Mononuclear cell (primary cell): ENCODE measurements around the gene ZBED4. TPM values are rescaled to one million over a fixed set of nuclear protein-coding genes. Genes with fewer than 3 reads are reported as not detected.
A peak's percentile ranks its signal among the peaks of the same experiment; 100 is the strongest.

Experiments
- H3K27me3 ChIP-seq: 2 replicates; pipeline ENCODE4 v1.6.0; 2011; ENCODE audit warnings: low read length, control low read depth; ENCODE audit not compliant: insufficient read depth
- H3K4me1 ChIP-seq: 2 replicates; pipeline ENCODE4 v1.5.1; 2011; ENCODE audit warnings: mild to moderate bottlenecking, low read length, control low read depth; ENCODE audit not compliant: insufficient read depth
- H3K4me3 ChIP-seq: 2 replicates; pipeline ENCODE4 v1.5.1; 2011; ENCODE audit warnings: mild to moderate bottlenecking, low read length, moderate library complexity
- H3K9me3 ChIP-seq: 2 replicates; pipeline ENCODE4 v1.5.1; 2011; ENCODE audit warnings: low read depth, mild to moderate bottlenecking, control low read depth, low read length
- total RNA-seq: library from RNA; depleted of rRNA; stranded (reverse); fragments of >200 nt; gene quantifications from one replicate; pipeline ENCODE4 v1.2.3, GENCODE V29; 2012

The ZBED4 gene
- total RNA-seq, 1 donor = 20.8 TPM

- no peaks in the 10 kb centered on the region for H3K9me3 ChIP-seq
- peaks cover 36% of the 10 kb centered on the region for H3K4me1 ChIP-seq
- H3K4me3 ChIP-seq = no peak overlapping the region
- H3K27me3 ChIP-seq = no peaks in the 10 kb centered on the region
These were observed 68.0 kb downstream of the ZBED4 start for GRCh38 chr22:49921508-49922278.

DNA sequence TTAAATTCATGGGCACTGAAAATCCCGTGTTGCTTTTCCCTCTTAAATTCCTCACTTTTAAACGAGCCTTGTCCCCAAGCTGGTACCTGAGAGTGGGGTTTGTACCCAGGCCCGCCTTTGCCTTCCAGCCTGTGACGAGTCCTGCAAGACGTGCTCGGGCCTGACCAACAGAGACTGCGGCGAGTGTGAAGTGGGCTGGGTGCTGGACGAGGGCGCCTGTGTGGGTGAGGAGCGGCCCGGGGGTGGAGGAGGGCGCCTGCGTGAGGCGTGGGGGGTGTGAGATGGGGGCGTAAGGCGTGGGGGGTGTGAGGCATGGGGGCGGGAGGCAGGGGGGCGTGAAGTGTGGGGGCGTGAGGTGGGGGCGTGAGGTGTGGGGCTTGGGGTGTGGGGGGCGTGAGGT lies 68.8 kb downstream of the ZBED4 start:
- Histone ChIP-seq H3K4me3 (no peak overlapping the region), H3K27me3 (no peaks in the 10 kb centered on the region), H3K4me1 (peaks cover 30% of the 10 kb centered on the region), H3K9me3 (no peaks in the 10 kb centered on the region)

GRCh38 chr22:49922926-49923325 lies 69.3 kb downstream of the ZBED4 start:
- H3K4me1 ChIP-seq = peaks cover 26% of the 10 kb centered on the region
- no peaks in the 10 kb centered on the region for H3K9me3 ChIP-seq
- H3K4me3 ChIP-seq = no peak overlapping the region
- H3K27me3 ChIP-seq = no peaks in the 10 kb centered on the region

- Histone ChIP-seq H3K9me3 (no peaks in the 10 kb centered on the region), H3K27me3 (no peaks in the 10 kb centered on the region), H3K4me1 (peaks cover 25% of the 10 kb centered on the region), H3K4me3 (no peak overlapping the region)
These were observed 69.8 kb downstream of the ZBED4 start for GRCh38 chr22:49923445-49923844.

GRCh38 chr22:49924113-49924833 lies 70.6 kb downstream of the ZBED4 start:
- H3K4me1 ChIP-seq = peaks cover 20% of the 10 kb centered on the region
- no peaks in the 10 kb centered on the region for H3K9me3 ChIP-seq
- no peak overlapping the region for H3K4me3 ChIP-seq
- no peaks in the 10 kb centered on the region for H3K27me3 ChIP-seq

DNA sequence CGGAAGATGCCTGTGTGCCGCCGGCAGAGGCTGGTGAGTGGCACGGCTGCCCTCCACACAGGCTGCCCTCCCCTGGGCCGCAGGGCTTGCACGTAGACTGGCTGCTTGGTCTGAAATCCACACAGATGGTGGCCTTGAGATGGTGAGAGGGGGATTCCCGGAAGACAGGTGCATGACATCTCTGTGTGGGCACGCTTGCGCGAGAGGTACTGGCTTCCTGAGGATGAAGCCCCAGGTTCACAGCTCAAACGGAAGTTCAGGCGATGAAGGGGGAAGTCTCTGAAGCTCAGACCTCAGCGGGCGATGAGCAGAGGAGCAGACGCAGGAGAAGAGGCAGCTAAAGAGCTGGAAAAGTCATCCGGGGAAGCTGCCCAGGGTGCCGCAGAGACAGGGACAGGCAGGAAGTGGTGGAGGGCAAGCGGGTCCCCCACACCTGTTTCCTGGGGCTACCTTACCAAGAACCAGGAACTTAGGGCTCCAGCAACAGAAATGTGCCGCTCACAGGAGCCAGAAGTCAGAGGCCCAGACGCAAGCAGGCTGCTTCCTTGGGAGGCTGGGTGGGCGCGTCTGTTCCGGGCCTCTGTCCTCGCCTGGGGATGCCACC lies 72.0 kb downstream of the ZBED4 start:
- peak overlapping the region; percentile 16 for H3K4me3 ChIP-seq
- no peaks in the 10 kb centered on the region for H3K27me3 ChIP-seq
- H3K9me3 ChIP-seq = no peaks in the 10 kb centered on the region
- peaks cover 26% of the 10 kb centered on the region for H3K4me1 ChIP-seq

DNA sequence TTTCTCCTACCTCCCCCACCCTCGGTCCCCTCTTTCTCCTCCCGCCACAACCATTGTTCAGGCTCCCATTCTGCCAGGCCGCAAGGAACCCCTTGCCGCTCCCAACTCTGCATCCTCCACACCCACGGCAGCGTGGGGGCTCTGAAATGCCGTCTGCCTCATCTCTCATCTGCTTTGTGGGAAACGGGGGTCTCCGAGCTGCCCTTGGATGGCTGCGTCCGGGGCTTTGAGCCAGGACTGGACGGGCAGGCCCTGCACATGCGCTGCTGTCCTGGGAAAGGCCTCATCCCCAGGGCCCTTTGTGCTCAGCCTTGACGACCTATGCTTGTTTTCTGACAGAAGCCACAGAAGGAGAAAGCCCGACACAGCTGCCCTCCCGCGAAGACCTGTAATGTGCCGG lies 73.3 kb downstream of the ZBED4 start:
- no peaks in the 10 kb centered on the region for H3K9me3 ChIP-seq
- no peaks in the 10 kb centered on the region for H3K27me3 ChIP-seq
- peaks cover 39% of the 10 kb centered on the region for H3K4me1 ChIP-seq
- H3K4me3 ChIP-seq = no peak overlapping the region

DNA sequence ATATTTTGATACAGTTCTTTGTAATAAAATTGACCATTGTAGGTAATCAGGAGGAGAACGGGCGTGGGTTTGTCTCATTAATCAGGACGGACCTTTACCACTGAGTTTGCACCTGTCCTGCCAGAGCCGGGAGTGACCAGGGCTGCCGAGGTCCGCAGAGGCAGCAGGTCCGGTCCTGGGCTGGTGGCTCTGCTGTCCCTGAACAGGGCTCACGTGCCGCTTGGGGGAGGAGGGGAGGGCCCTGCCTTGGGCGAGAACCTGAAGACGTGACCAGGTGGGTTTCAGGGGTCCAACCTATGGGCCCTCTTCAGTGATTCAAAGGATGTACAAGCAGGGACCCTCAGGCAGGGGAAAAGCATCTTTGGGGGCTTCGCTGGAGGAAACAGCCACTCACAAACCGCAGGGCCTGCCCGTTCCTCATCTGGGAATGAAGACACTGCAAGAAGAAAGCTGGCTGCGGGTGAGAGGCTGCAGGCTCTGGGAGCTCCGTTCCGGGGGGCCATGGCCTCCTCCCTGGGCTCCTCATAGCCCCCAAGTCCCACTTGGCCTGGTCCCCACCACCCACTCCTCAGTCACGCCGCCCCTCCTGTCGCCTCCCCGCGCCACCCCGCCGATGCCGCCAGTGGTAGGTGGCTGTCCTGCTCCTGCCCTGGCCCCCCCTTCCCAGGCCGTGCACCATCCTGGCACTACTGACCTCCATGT lies 74.0 kb downstream of the ZBED4 start:
- H3K9me3 ChIP-seq = no peaks in the 10 kb centered on the region
- peaks cover 41% of the 10 kb centered on the region for H3K4me1 ChIP-seq
- H3K27me3 ChIP-seq = no peaks in the 10 kb centered on the region
- H3K4me3 ChIP-seq = no peak overlapping the region

GRCh38 chr22:49928185-49928495 lies 74.5 kb downstream of the ZBED4 start:
- Histone ChIP-seq H3K27me3 (no peaks in the 10 kb centered on the region), H3K4me3 (no peak overlapping the region), H3K4me1 (peaks cover 46% of the 10 kb centered on the region), H3K9me3 (no peaks in the 10 kb centered on the region)

- H3K9me3 ChIP-seq = no peaks in the 10 kb centered on the region
These were observed 75.0 kb downstream of the ZBED4 start for GRCh38 chr22:49928555-49929210.

GRCh38 chr22:49929211-49929979 lies 75.8 kb downstream of the ZBED4 start:
- Histone ChIP-seq H3K27me3 (no peaks in the 10 kb centered on the region), H3K4me3 (no peak overlapping the region)

More at GRCh38 chr22:49928555-49929210, 75.0 kb downstream of the ZBED4 start:
- Histone ChIP-seq H3K4me1 (peaks cover 52% of the 10 kb centered on the region), H3K4me3 (no peak overlapping the region), H3K27me3 (no peaks in the 10 kb centered on the region)

DNA sequence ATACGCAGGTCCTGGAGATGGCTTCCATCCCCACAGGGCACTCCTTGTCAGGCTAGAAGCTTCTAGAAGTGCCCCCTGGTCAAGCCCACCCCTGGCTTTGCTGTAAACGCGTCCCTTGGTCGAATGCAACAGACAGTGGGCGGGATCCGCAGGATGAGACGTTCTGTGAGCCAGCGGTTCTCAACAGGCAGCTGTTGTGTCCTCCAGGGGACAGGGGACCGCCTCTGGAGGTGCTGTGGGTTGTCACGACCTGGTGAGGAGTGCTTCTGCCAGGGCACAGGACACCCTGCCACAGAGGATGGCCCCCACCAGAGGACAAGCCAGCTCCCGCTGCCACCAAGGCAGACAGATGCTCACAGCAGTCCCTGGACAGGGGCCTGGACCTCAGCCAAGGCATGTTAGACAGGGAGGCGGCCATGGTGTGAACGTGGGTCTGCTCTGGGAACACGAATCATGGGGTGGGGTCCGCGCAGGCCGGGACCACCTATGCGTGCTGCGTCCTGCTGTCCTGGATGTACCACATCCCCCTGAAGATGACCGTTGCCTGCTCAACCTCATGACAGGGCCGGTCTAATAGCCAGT lies 76.4 kb downstream of the ZBED4 start:
- no peak overlapping the region for H3K4me3 ChIP-seq
- H3K4me1 ChIP-seq = peaks cover 62% of the 10 kb centered on the region
- no peaks in the 10 kb centered on the region for H3K27me3 ChIP-seq
- H3K9me3 ChIP-seq = no peaks in the 10 kb centered on the region

More at GRCh38 chr22:49929211-49929979, 75.8 kb downstream of the ZBED4 start:
- Histone ChIP-seq H3K9me3 (no peaks in the 10 kb centered on the region), H3K4me1 (peaks cover 59% of the 10 kb centered on the region)

- no peak overlapping the region for H3K4me3 ChIP-seq
- no peaks in the 10 kb centered on the region for H3K9me3 ChIP-seq
- peaks cover 55% of the 10 kb centered on the region for H3K4me1 ChIP-seq
- H3K27me3 ChIP-seq = no peaks in the 10 kb centered on the region
These were observed 77.2 kb downstream of the ZBED4 start for GRCh38 chr22:49930596-49931412.
